Testis (tissue), 2 donors: ENCODE measurements around the gene CACNA1E.

Source experiments
- POLR2A ChIP-seq: fragments of 450-650 bp; IDR thresholded peaks from one replicate; pipeline ENCODE4 v1.6.1; 2017; ENCODE audit warnings: antibody characterized with exemption, mild to moderate bottlenecking, moderate library complexity
- TF ChIP-seq, protein P1 (sequence below), 3 experiments: fragments of 450-650 bp in 2 of 3; fragments of 200-600 bp in 1 of 3; sonication (generic) in 1 of 3; IDR thresholded peaks; one replicate each; pipeline ENCODE4 v1.5.1; 2016 to 2019; ENCODE audit warnings: antibody characterized with exemption in 3 of 3, mild to moderate bottlenecking in 2 of 3, moderate library complexity in 1 of 3

DNA sequence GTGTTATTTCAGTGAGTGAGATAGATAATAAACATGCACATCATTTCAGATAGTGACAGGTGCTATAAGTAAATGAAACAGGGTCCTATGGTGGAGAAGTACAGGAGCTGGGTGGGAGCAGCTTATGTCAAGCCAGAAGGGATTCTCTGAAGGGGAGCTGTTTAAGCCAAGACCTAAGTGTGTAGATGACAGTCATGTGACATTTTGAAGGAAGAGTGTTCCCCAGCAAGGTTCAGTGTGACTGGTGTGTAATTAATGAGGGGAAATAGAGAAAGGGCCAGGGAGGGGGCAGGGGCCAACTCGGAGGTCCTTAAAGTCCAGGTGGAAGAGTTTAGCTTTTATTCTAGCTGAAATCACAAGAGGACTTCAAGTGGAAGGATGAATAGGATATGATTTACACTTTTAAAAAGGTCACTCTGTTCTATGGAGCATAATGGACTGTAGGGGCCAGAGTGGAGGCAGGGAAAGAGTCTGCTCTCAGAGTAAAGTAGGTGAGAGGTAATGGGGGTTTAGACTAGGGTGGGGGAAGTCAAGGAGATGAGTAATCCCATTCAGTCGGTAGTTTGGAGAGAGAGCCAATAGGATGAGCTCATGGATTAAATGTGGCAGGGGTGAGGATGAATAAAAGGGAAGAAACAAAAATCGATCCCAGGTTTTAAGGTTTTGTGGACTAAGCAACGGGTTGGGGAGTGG is 243.1 kb downstream of the CACNA1E start:
- TF ChIP-seq, protein P1, sequence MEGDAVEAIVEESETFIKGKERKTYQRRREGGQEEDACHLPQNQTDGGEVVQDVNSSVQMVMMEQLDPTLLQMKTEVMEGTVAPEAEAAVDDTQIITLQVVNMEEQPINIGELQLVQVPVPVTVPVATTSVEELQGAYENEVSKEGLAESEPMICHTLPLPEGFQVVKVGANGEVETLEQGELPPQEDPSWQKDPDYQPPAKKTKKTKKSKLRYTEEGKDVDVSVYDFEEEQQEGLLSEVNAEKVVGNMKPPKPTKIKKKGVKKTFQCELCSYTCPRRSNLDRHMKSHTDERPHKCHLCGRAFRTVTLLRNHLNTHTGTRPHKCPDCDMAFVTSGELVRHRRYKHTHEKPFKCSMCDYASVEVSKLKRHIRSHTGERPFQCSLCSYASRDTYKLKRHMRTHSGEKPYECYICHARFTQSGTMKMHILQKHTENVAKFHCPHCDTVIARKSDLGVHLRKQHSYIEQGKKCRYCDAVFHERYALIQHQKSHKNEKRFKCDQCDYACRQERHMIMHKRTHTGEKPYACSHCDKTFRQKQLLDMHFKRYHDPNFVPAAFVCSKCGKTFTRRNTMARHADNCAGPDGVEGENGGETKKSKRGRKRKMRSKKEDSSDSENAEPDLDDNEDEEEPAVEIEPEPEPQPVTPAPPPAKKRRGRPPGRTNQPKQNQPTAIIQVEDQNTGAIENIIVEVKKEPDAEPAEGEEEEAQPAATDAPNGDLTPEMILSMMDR (IDR thresholded peaks at IDR 0.05), result no peak
- no peak for TF ChIP-seq POLR2A
